ENCODE results near the gene DRP2. TPM values are rescaled to one million over a fixed set of nuclear protein-coding genes. Genes with fewer than 3 reads are reported as not detected.

The DRP2 gene
- total RNA-seq, 1 experiment from 2014 or later = 0.45 TPM

GRCh38 chrX:101223226-101223625, 3.6 kb downstream of the DRP2 start:
- intact Hi-C loops (cut with micrococcal nuclease; ENCODE audit: unreplicated experiment) = no loop called here
- Histone ChIP-seq H3K4me1 (ENCODE audit: insufficient read depth, low read length, poor library complexity, severe bottlenecking) (no peaks in the 10 kb centered on the region), H3K4me3 (ENCODE audit: low read depth, low read length, poor library complexity, severe bottlenecking) (no peak overlapping the region), H3K9me3 (ENCODE audit: low read depth, low read length, poor library complexity, severe bottlenecking) (no peaks in the 10 kb centered on the region), H3K27me3 (replicated peaks; ENCODE audit: insufficient read depth, low read depth, low read length, poor library complexity) (no peaks in the 10 kb centered on the region), H3K36me3 (ENCODE audit: insufficient read depth, low read length, poor library complexity, severe bottlenecking) (no peaks in the 10 kb centered on the region), H3K27ac (ENCODE audit: low read depth, low read length, poor library complexity, severe bottlenecking) (no peak overlapping the region)
- TF ChIP-seq CTCF (conservative IDR thresholded peaks at IDR 0.05; ENCODE audit: low read depth, low read length) = no peak
- no peak for TF ChIP-seq EZH2 (IDR thresholded peaks at IDR 0.05; ENCODE audit: borderline replicate concordance, low read depth, low read length, poor library complexity, severe bottlenecking)
- ChIA-PET POLR2A (ENCODE audit: low non-redundant PET) (no interaction called here), CTCF (no interaction called here)
- BruUV-seq (replicated peaks) = no TSS peak
- DNase-seq (ENCODE audit: low spot score) = no peak

GRCh38 chrX:101229170-101229569, 9.6 kb downstream of the DRP2 start:
- Histone ChIP-seq H3K4me3 (ENCODE audit: low read depth, low read length, poor library complexity, severe bottlenecking) (no peak overlapping the region), H3K27ac (ENCODE audit: low read depth, low read length, poor library complexity, severe bottlenecking) (no peak overlapping the region), H3K4me1 (ENCODE audit: insufficient read depth, low read length, poor library complexity, severe bottlenecking) (no peaks in the 10 kb centered on the region), H3K36me3 (ENCODE audit: insufficient read depth, low read length, poor library complexity, severe bottlenecking) (no peaks in the 10 kb centered on the region), H3K9me3 (ENCODE audit: low read depth, low read length, poor library complexity, severe bottlenecking) (no peaks in the 10 kb centered on the region), H3K27me3 (replicated peaks; ENCODE audit: insufficient read depth, low read depth, low read length, poor library complexity) (no peaks in the 10 kb centered on the region)
- ChIA-PET CTCF (no interaction called here), POLR2A (ENCODE audit: low non-redundant PET) (no interaction called here)
- TF ChIP-seq EZH2 (IDR thresholded peaks at IDR 0.05; ENCODE audit: borderline replicate concordance, low read depth, low read length, poor library complexity, severe bottlenecking) (no peak), CTCF (conservative IDR thresholded peaks at IDR 0.05; ENCODE audit: low read depth, low read length) (no peak)
- intact Hi-C loops (cut with micrococcal nuclease; ENCODE audit: unreplicated experiment) = no loop called here
- BruUV-seq (replicated peaks) = no TSS peak
- DNase-seq (ENCODE audit: low spot score) = no peak

- Histone ChIP-seq H3K9me3 (ENCODE audit: low read depth, low read length, poor library complexity, severe bottlenecking) (no peaks in the 10 kb centered on the region), H3K4me3 (ENCODE audit: low read depth, low read length, poor library complexity, severe bottlenecking) (no peak overlapping the region), H3K27ac (ENCODE audit: low read depth, low read length, poor library complexity, severe bottlenecking) (no peak overlapping the region), H3K27me3 (replicated peaks; ENCODE audit: insufficient read depth, low read depth, low read length, poor library complexity) (no peaks in the 10 kb centered on the region), H3K36me3 (ENCODE audit: insufficient read depth, low read length, poor library complexity, severe bottlenecking) (no peaks in the 10 kb centered on the region), H3K4me1 (ENCODE audit: insufficient read depth, low read length, poor library complexity, severe bottlenecking) (no peaks in the 10 kb centered on the region)
- CTCF ChIA-PET = no interaction called here
- POLR2A ChIA-PET (ENCODE audit: low non-redundant PET) = no interaction called here
- intact Hi-C loops (cut with micrococcal nuclease; ENCODE audit: unreplicated experiment) = no loop called here
- TF ChIP-seq CTCF (conservative IDR thresholded peaks at IDR 0.05; ENCODE audit: low read depth, low read length) (no peak), EZH2 (IDR thresholded peaks at IDR 0.05; ENCODE audit: borderline replicate concordance, low read depth, low read length, poor library complexity, severe bottlenecking) (no peak)
- DNase-seq (ENCODE audit: low spot score) = no peak
- no TSS peak for BruUV-seq (replicated peaks)
Observed at GRCh38 chrX:101230636-101231035, 11.1 kb downstream of the DRP2 start.
